Smooth muscle cell (in vitro differentiated cells): Measurements from ENCODE around the gene PNMA8C. TPM values are rescaled to one million over a fixed set of nuclear protein-coding genes. Genes with fewer than 3 reads are reported as not detected.
"Not testable (repeated sequence)": the region's sequence is repeated elsewhere in the genome, so short reads cannot be mapped to it uniquely, and the experiment has no call there.

Experiments
- DNase-seq: peaks from one replicate; lab custom pipeline; 2025; ENCODE audit not compliant: unreplicated experiment; lab: John Stamatoyannopoulos, UW
- H2AFZ ChIP-seq: fragments of 200-600 bp; sonication (generic); 2 replicates; pipeline ENCODE4 v1.6.0; 2016; ENCODE audit warnings: antibody characterized with exemption, low read depth, mild to moderate bottlenecking
- H3F3A ChIP-seq: fragments of 200-600 bp; sonication (generic); 2 replicates; pipeline ENCODE4 v1.6.0; 2017; ENCODE audit warnings: antibody characterized with exemption, low read depth
- H3K27ac ChIP-seq: fragments of 200-600 bp; sonication (generic); 2 replicates; pipeline ENCODE4 v1.5.1; 2016; ENCODE audit warnings: low read depth, mild to moderate bottlenecking
- H3K27me3 ChIP-seq: fragments of 200-600 bp; sonication (generic); 2 replicates; pipeline ENCODE4 v1.6.1; 2016; ENCODE audit warnings: low read depth, mild to moderate bottlenecking
- H3K36me3 ChIP-seq: fragments of 200-600 bp; sonication (generic); 2 replicates; pipeline ENCODE4 v1.5.1; 2016; ENCODE audit warnings: low read depth
- H3K4me1 ChIP-seq: fragments of 200-600 bp; sonication (generic); 2 replicates; pipeline ENCODE4 v1.5.1; 2016; ENCODE audit warnings: low read depth
- H3K4me2 ChIP-seq: fragments of 200-600 bp; sonication (generic); 2 replicates; pipeline ENCODE4 v1.6.0; 2016; ENCODE audit warnings: mild to moderate bottlenecking
- H3K4me3 ChIP-seq: fragments of 200-600 bp; sonication (generic); 2 replicates; pipeline ENCODE4 v1.5.1; 2016; ENCODE audit warnings: mild to moderate bottlenecking
- H3K79me2 ChIP-seq: fragments of 200-600 bp; sonication (generic); 2 replicates; pipeline ENCODE4 v1.6.0; 2016; ENCODE audit warnings: low read depth, mild to moderate bottlenecking
- H3K9ac ChIP-seq: fragments of 200-600 bp; sonication (generic); 2 replicates; pipeline ENCODE4 v1.6.0; 2016; ENCODE audit warnings: low read depth
- H3K9me3 ChIP-seq: fragments of 200-600 bp; sonication (generic); replicated peaks from 2 replicates; pipeline ENCODE4 v1.5.1; 2016; ENCODE audit warnings: low read depth
- H4K20me1 ChIP-seq: fragments of 200-600 bp; sonication (generic); 2 replicates; pipeline ENCODE4 v1.6.0; 2016; ENCODE audit warnings: low read depth
- WGBS: methylation state at CpG from one replicate; pipeline ENCODE4 v1.1.7; 2016; ENCODE audit warnings: low lambda C conversion rate; 5-methylcytosine and 5-hydroxymethylcytosine counted together
- polyA plus RNA-seq: library from polyadenylated mRNA; unstranded; fragments of >200 nt; fragmentation: Nextera tagmentation; extraction: Ambion mirVana; gene quantifications from 2 replicates; pipeline ENCODE4 v1.2.1, GENCODE V29; 2016
- total RNA-seq: library from RNA; depleted of rRNA; stranded (reverse); fragments of >200 nt; gene quantifications from 2 replicates; pipeline ENCODE4 v1.2.3, GENCODE V29; 2014
- TF ChIP-seq, protein P1 (sequence below): fragments of 200-600 bp; sonication (generic); IDR thresholded peaks from 2 replicates; pipeline ENCODE4 v1.5.1; 2017; ENCODE audit warnings: borderline replicate concordance, mild to moderate bottlenecking, antibody characterized with exemption; ENCODE audit not compliant: insufficient read depth, poor library complexity, severe bottlenecking

Gene PNMA8C
- total and polyA plus RNA-seq, 2 experiments from 2014 or later: not detected

DNA sequence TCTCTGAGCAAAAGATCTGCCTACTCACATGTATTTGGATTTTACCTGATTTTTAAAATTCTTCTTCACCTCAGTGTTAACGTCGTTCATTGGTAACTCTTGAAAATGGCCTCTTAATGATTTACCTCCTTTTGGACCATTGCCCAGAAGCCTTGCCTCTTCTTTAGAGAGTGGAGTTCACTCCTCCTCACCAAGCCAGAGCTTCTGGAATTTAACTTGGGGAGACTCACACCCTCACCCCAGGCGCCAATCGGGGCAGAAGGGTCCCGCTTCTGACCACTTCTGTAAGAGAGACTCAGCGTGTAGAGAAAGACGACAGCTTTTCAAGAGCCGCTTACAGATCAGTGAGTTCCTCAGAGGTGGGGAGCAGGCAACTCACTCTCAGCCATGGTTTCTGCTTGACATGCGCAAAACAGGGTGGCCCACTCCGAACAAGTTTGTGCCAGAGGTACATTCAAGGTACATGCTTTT, 2.7 kb downstream of the PNMA8C start:
- Histone ChIP-seq H3K27ac (peak overlapping the region; percentile 48), H3K27me3 (peaks cover 19% of the 10 kb centered on the region), H3K4me2 (peak overlapping the region; percentile 88), H3K9me3 (no peaks in the 10 kb centered on the region), H3K4me3 (peak overlapping the region; percentile 49), H2AFZ (peak overlapping the region; percentile 93), H3K36me3 (no peaks in the 10 kb centered on the region), H3F3A (no peaks in the 10 kb centered on the region), H3K4me1 (peaks cover 4% of the 10 kb centered on the region), H3K9ac (no peak overlapping the region), H4K20me1 (no peaks in the 10 kb centered on the region), H3K79me2 (no peaks in the 10 kb centered on the region)
- TF ChIP-seq, protein P1, sequence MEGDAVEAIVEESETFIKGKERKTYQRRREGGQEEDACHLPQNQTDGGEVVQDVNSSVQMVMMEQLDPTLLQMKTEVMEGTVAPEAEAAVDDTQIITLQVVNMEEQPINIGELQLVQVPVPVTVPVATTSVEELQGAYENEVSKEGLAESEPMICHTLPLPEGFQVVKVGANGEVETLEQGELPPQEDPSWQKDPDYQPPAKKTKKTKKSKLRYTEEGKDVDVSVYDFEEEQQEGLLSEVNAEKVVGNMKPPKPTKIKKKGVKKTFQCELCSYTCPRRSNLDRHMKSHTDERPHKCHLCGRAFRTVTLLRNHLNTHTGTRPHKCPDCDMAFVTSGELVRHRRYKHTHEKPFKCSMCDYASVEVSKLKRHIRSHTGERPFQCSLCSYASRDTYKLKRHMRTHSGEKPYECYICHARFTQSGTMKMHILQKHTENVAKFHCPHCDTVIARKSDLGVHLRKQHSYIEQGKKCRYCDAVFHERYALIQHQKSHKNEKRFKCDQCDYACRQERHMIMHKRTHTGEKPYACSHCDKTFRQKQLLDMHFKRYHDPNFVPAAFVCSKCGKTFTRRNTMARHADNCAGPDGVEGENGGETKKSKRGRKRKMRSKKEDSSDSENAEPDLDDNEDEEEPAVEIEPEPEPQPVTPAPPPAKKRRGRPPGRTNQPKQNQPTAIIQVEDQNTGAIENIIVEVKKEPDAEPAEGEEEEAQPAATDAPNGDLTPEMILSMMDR: no peak
- 32% methylated on average over 10 of the region's 10 CpGs for WGBS
- DNase-seq: no peak

DNA sequence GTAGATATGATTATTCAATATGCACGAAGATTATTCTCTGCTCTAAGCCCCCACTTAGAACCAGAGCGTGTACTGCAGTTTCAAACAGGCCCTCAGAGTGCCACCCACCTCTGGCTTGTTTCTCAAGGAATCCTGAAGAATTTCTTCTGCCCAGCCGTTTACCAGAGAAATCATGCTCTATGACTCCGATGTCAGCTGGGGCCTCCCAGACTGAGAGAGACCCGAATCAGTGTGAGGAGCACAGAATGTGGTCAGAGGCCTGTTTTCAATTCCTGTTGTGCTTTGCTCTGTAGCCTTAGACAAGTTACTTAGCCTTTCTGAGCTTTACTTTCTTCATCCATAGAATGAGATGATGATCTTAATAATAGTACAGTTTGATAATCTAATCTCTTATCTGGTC, 5.5 kb downstream of the PNMA8C start:
- Histone ChIP-seq H2AFZ (no peak overlapping the region), H3F3A (no peaks in the 10 kb centered on the region), H3K4me2 (no peak overlapping the region), H3K4me3 (no peak overlapping the region), H3K4me1 (no peaks in the 10 kb centered on the region), H3K27me3 (peaks cover 5% of the 10 kb centered on the region), H3K79me2 (no peaks in the 10 kb centered on the region), H3K9me3 (no peaks in the 10 kb centered on the region), H3K27ac (peak overlapping the region; percentile 31), H4K20me1 (no peaks in the 10 kb centered on the region), H3K36me3 (no peaks in the 10 kb centered on the region), H3K9ac (no peak overlapping the region)
- WGBS: 27% methylated on average over 5 of the region's 5 CpGs
- TF ChIP-seq, protein P1: no peak
- no peak for DNase-seq

DNA sequence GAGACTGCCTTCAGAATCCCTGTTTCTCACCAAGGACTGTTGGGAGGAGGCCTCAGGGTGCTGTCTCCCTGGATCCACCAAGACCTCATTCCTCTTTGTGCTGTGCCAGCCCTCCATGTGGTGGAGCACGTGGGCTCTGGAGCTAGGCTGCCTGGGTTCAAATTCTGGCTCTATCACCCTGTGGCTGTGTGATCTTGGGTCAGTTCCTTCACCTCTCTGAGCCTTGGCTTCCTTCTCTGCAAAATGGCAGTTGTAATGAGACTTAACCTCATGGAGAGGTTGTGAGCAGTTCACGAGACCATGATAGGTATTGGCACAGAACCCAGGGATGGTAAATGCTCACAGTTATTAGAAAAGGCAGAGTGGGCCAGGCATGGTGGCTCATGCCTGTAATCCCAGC, 6.4 kb downstream of the PNMA8C start:
- WGBS: 89% methylated on average over 2 of the region's 2 CpGs

GRCh38 chr19:46420056-46420455, 8.7 kb downstream of the PNMA8C start:
- 92% methylated on average over 7 of the region's 7 CpGs for WGBS

More for the DNA sequence above, 6.4 kb downstream of the PNMA8C start:
- DNase-seq: no peak
- Histone ChIP-seq H3K9me3 (no peaks in the 10 kb centered on the region), H4K20me1 (no peaks in the 10 kb centered on the region), H3K27ac (no peak overlapping the region), H3K36me3 (no peaks in the 10 kb centered on the region), H3K79me2 (no peaks in the 10 kb centered on the region), H2AFZ (no peak overlapping the region), H3K4me2 (no peak overlapping the region), H3F3A (no peaks in the 10 kb centered on the region), H3K4me1 (no peaks in the 10 kb centered on the region), H3K9ac (no peak overlapping the region), H3K4me3 (no peak overlapping the region), H3K27me3 (no peaks in the 10 kb centered on the region)
- TF ChIP-seq, protein P1: no peak

DNA sequence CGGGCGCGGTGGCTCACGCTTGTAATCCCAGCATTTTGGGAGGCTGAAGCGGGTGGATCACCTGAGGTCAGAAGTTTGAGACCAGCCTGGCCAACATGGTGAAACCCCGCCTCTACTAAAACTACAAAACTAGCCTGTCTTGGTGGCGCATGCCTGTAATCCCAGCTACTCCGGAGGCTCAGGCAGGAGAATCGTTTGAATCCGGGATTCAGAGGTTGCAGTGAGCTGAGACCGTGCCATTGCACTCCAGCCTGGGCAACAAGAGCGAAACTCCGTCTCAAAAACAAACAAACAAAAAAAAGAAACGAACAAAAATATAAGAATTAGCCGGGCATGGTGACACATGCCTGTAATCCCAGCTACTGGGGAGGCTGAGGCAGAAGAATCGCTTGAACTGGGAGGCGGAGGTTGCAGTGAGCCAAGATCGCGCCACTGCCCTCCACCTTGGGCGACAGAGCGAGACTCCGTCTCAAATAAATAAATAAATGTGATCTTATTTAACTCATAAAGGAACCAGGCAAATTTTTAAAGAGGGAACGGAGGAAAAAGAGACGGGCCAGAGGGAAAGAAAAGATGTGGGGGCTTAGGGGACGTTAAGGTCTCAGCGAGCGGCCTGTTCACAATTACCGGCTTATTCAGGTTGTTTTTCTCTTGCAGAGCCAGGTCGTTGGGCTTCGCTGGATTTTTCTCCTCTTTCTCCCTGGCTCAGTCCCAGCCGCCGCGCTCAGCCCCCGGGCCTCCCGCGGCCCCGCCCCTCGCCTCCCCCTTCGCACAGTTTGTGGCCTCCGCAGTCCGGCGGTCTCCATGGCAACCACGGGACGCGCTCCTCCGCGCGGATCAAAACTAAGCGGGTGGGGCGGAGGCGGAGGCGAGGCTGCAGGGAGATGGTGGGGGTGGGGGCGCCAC, 12.7 kb downstream of the PNMA8C start:
- H3F3A ChIP-seq: peaks cover 16% of the 10 kb centered on the region
- H3K9ac ChIP-seq: peak overlapping the region; percentile 53
- peaks cover 19% of the 10 kb centered on the region for H4K20me1 ChIP-seq
- peaks cover 10% of the 10 kb centered on the region for H3K4me1 ChIP-seq
- H3K9me3 ChIP-seq, H3K27me3 ChIP-seq, H3K36me3 ChIP-seq: not testable (repeated sequence)
- peaks cover 22% of the 10 kb centered on the region for H3K79me2 ChIP-seq
- peak overlapping the region; percentile 78 for H3K4me2 ChIP-seq
- peak; percentile 88 for DNase-seq
- H3K4me3 ChIP-seq: peak overlapping the region; percentile 36
- peak overlapping the region; percentile 84 for H3K27ac ChIP-seq
- WGBS: 29% methylated on average over 31 of the region's 53 CpGs
- peak overlapping the region; percentile 22 for H2AFZ ChIP-seq

More at GRCh38 chr19:46420056-46420455, 8.7 kb downstream of the PNMA8C start:
- Histone ChIP-seq H3K36me3 (no peaks in the 10 kb centered on the region), H3K4me2 (no peak overlapping the region), H3F3A (peaks cover 1% of the 10 kb centered on the region), H3K4me3 (no peak overlapping the region), H3K79me2 (no peaks in the 10 kb centered on the region), H3K27me3 (no peaks in the 10 kb centered on the region), H3K9me3 (no peaks in the 10 kb centered on the region), H3K27ac (no peak overlapping the region), H4K20me1 (no peaks in the 10 kb centered on the region), H3K4me1 (peaks cover 8% of the 10 kb centered on the region), H3K9ac (no peak overlapping the region), H2AFZ (no peak overlapping the region)
- TF ChIP-seq, protein P1: no peak
- no peak for DNase-seq
